ENCODE measurements around the gene LTO1.
"Not testable (repeated sequence)": the region's sequence is repeated elsewhere in the genome, so short reads cannot be mapped to it uniquely, and the experiment has no call there.

Gene LTO1

DNA sequence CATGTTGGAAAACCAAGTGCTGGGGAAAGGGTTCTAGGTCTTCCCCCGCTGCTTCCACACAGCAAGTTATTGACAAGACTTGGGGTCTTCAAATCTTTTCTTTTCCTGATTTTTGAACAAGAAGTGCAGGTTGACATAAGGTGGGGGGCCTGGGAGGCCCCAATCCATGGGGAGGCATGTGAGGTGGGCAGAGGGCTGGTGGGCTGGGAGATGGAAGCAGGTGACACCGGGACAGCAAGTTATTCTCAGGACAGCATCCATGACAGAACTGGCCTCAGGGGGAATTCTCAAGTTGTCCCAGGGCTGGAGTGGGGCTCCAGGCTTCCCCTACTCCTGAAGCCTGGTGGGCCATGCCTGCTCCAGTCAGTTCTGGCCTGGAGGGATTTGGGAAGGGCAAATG, 23.2 kb upstream of the LTO1 start:
- in situ Hi-C loops (cut with HindIII; ENCODE audit: low pct_ligation_motif_present, low sequenced_read_pairs) = no loop called here
- no peak overlapping the region for H3K4me3 ChIP-seq (ENCODE audit: low read depth, low read length)
- DNase-seq = no peak
- no peaks in the 10 kb centered on the region for H3K36me3 ChIP-seq (replicated peaks)
- peaks cover 24% of the 10 kb centered on the region for H3K27me3 ChIP-seq (replicated peaks)
- H3K27ac ChIP-seq = no peak overlapping the region
- TF ChIP-seq, protein P1, sequence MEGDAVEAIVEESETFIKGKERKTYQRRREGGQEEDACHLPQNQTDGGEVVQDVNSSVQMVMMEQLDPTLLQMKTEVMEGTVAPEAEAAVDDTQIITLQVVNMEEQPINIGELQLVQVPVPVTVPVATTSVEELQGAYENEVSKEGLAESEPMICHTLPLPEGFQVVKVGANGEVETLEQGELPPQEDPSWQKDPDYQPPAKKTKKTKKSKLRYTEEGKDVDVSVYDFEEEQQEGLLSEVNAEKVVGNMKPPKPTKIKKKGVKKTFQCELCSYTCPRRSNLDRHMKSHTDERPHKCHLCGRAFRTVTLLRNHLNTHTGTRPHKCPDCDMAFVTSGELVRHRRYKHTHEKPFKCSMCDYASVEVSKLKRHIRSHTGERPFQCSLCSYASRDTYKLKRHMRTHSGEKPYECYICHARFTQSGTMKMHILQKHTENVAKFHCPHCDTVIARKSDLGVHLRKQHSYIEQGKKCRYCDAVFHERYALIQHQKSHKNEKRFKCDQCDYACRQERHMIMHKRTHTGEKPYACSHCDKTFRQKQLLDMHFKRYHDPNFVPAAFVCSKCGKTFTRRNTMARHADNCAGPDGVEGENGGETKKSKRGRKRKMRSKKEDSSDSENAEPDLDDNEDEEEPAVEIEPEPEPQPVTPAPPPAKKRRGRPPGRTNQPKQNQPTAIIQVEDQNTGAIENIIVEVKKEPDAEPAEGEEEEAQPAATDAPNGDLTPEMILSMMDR (IDR thresholded peaks at IDR 0.05; ENCODE audit: low read depth, low read length, missing control alignments) = no peak

DNA sequence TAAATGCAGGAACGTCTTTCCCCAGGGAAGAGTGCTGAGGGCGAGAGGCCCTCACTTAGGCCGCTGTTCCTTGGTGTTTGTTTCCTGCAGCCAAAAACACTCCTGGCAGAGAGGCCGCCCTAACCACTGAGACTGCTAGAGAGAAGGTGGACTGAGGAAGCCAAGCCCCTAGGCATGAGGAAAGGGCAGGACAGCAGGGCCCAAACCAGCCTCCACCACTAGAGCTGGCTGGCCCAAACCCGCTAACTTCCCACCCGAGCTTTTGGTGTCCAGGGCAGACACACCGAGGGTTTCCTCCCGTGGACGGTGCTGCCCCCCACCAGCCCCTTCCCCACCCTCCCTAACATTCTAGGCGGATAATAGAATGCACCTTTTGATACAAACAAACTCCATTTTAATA, 22.7 kb upstream of the LTO1 start:
- TF ChIP-seq, protein P1 (IDR thresholded peaks at IDR 0.05; ENCODE audit: low read depth, low read length, missing control alignments) = no peak
- Histone ChIP-seq H3K4me3 (ENCODE audit: low read depth, low read length) (no peak overlapping the region), H3K27ac (no peak overlapping the region), H3K27me3 (replicated peaks) (peaks cover 20% of the 10 kb centered on the region), H3K36me3 (replicated peaks) (no peaks in the 10 kb centered on the region)
- in situ Hi-C loops (cut with HindIII; ENCODE audit: low pct_ligation_motif_present, low sequenced_read_pairs) = no loop called here
- DNase-seq = no peak

DNA sequence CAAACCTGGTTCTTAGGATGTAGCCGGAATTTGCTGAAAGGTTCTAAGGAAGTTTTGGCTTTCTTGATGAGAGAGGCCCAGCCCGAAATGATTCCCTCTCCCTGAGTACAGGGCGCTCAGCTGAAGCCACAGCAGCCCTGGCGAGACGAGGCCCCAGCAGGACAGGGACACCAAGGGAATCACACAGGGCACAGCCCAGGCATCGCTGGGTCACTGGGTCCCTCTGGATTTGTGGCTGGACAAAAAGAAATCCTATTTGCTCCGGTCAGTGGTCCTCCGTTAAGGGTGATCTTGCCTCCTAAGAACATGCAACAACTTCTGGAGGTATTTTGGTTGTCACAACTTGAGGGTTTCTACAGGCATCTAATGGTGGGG, 22.3 kb upstream of the LTO1 start:
- peaks cover 16% of the 10 kb centered on the region for H3K27me3 ChIP-seq (replicated peaks)
- no peak overlapping the region for H3K4me3 ChIP-seq (ENCODE audit: low read depth, low read length)
- TF ChIP-seq, protein P1 (IDR thresholded peaks at IDR 0.05; ENCODE audit: low read depth, low read length, missing control alignments) = no peak
- in situ Hi-C loops (cut with HindIII; ENCODE audit: low pct_ligation_motif_present, low sequenced_read_pairs) = no loop called here
- no peak overlapping the region for H3K27ac ChIP-seq
- H3K36me3 ChIP-seq (replicated peaks) = no peaks in the 10 kb centered on the region
- DNase-seq = no peak

DNA sequence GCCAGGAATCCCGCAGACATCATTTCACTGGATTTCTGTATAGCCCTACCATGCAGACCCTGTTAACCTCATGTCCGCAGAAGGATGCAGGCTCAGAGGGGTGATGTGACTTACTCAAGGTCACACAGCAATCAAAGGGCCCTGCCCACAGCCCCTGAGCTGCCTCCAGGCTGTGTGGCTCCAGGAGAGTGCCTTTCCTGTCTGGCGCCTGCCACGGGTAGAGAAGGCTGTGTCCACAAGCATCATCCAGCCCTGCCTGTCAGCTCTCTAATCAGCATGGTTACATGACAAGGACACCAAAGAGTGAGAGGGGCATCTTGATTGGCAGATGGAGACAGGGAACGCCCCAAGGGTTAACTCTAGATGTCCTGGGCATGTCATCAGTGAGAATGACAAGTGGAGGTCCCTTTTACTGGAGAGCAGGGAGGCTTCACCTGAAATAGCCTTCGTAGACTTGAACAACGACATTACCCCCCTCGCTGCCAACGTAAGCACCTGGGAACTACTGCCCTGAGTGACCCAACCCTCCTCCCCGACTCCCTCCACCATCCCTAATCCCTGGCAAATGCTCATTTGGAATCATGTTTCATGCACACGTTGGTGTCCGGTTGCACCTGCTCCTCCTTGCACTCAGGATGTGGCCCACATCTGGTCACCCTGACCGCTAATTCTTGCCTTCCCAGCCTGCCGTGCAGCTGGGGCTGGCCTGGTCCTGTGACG, 21.8 kb upstream of the LTO1 start:
- no peak overlapping the region for H3K27ac ChIP-seq
- TF ChIP-seq, protein P1 (IDR thresholded peaks at IDR 0.05; ENCODE audit: low read depth, low read length, missing control alignments) = no peak
- no peak for DNase-seq
- no peak overlapping the region for H3K4me3 ChIP-seq (ENCODE audit: low read depth, low read length)
- H3K27me3 ChIP-seq (replicated peaks) = peaks cover 10% of the 10 kb centered on the region
- no peaks in the 10 kb centered on the region for H3K36me3 ChIP-seq (replicated peaks)
- in situ Hi-C loops (cut with HindIII; ENCODE audit: low pct_ligation_motif_present, low sequenced_read_pairs) = no loop called here

DNA sequence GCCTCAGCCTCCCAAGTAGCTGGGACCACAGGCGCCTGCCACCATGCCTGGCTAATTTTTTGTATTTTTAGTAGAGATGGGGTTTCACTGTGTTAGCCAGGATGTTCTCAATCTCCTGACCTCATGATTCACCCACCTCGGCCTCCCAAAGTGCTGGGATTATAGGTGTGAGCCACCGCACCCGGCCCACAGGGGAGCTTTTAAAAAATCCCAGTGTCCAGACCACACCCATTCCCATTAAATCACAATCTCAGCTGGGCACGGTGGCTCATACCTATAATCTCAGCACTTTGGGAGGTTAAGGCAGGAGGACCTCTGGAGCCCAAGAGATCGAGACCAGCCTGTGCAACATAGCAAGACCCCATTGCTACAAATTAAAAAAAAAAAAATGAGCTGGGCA, 20.8 kb upstream of the LTO1 start:
- H3K36me3 ChIP-seq (replicated peaks); in situ Hi-C loops (cut with HindIII; ENCODE audit: low pct_ligation_motif_present, low sequenced_read_pairs); H3K27ac ChIP-seq; DNase-seq; H3K4me3 ChIP-seq (ENCODE audit: low read depth, low read length); H3K27me3 ChIP-seq (replicated peaks): not testable (repeated sequence)

DNA sequence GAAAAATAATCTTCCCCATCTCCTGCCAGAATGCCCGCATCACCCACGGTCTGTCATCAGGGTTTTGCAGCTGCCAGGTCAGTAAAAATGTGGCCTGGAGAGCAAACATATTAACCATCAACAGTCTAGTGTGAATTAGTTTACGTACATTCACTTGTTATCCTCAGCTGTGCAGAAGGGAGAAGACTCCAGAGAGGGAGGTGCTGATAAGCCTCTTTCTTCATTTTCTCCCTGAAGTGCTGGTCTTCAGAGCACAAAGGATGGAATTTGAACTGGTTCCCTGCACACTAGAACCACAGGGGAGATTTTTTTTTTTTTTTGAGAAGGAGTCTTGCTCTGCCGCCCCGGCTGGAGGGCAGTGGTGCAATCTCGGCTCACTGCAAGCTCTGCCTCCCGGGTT, 20.4 kb upstream of the LTO1 start:
- Histone ChIP-seq H3K27ac (no peak overlapping the region), H3K4me3 (ENCODE audit: low read depth, low read length) (no peak overlapping the region), H3K36me3 (replicated peaks) (no peaks in the 10 kb centered on the region), H3K27me3 (replicated peaks) (peaks cover 4% of the 10 kb centered on the region)
- DNase-seq = no peak
- in situ Hi-C loops (cut with HindIII; ENCODE audit: low pct_ligation_motif_present, low sequenced_read_pairs) = no loop called here
- TF ChIP-seq, protein P1 (IDR thresholded peaks at IDR 0.05; ENCODE audit: low read depth, low read length, missing control alignments) = no peak

All from brain microvascular endothelial cell (primary cell).